Fibroblast of skin of right quadriceps (primary cell): ENCODE results near the gene SLC22A8.
"Not testable (repeated sequence)": the region's sequence is repeated elsewhere in the genome, so short reads cannot be mapped to it uniquely, and the experiment has no call there.

ENCODE experiments used
- DNase-seq: peaks from one replicate; pipeline ENCODE4 v3.0.0-alpha.2; 2013

The SLC22A8 gene

GRCh38 chr11:63015521-63016215, at the start of gene SLC22A8:
SLC22A8 (minus strand) TSS chr11:63015841; CDS start chr11:63014958, 883 bp downstream.
- no peak for DNase-seq

- DNase-seq, result not testable (repeated sequence)
Measured at GRCh38 chr11:63046203-63046602, 30.6 kb upstream of the SLC22A8 start.

- no peak for DNase-seq
Measured at GRCh38 chr11:63042596-63042995, 27.0 kb upstream of the SLC22A8 start.

GRCh38 chr11:63032457-63032856, 16.8 kb upstream of the SLC22A8 start:
- DNase-seq, result no peak

- peak; percentile 62 for DNase-seq
Measured at GRCh38 chr11:63023841-63024648, 8.4 kb upstream of the SLC22A8 start.

- no peak for DNase-seq
Measured at GRCh38 chr11:63023222-63023814, 7.7 kb upstream of the SLC22A8 start.

GRCh38 chr11:63022441-63022840, 6.8 kb upstream of the SLC22A8 start:
- no peak for DNase-seq

- no peak for DNase-seq
Measured at GRCh38 chr11:63020671-63021291, 5.1 kb upstream of the SLC22A8 start.

- DNase-seq, result no peak
Measured at GRCh38 chr11:63019506-63019905, 3.9 kb upstream of the SLC22A8 start.

GRCh38 chr11:63017306-63017974, 1.8 kb upstream of the SLC22A8 start:
- no peak for DNase-seq

- no peak for DNase-seq
Measured at GRCh38 chr11:63014408-63015055, 1.1 kb downstream of the SLC22A8 start.

GRCh38 chr11:63012839-63013238, 2.8 kb downstream of the SLC22A8 start:
- DNase-seq, result no peak

GRCh38 chr11:63012430-63012829, 3.2 kb downstream of the SLC22A8 start:
- no peak for DNase-seq

GRCh38 chr11:63010934-63011439, 4.7 kb downstream of the SLC22A8 start:
- no peak for DNase-seq

GRCh38 chr11:63007920-63008319, 7.7 kb downstream of the SLC22A8 start:
- no peak for DNase-seq

GRCh38 chr11:63001456-63001855, 14.2 kb downstream of the SLC22A8 start:
- DNase-seq, result no peak

GRCh38 chr11:62999649-63000048, 16.0 kb downstream of the SLC22A8 start:
- no peak for DNase-seq

GRCh38 chr11:62999156-62999555, 16.5 kb downstream of the SLC22A8 start:
- DNase-seq, result no peak

GRCh38 chr11:62996271-62996670, 19.4 kb downstream of the SLC22A8 start:
- DNase-seq, result no peak

- no peak for DNase-seq
Measured at GRCh38 chr11:62994775-62995174, 20.9 kb downstream of the SLC22A8 start.

- DNase-seq, result no peak
Measured at GRCh38 chr11:62988276-62988675, 27.4 kb downstream of the SLC22A8 start.
